Astrocyte (in vitro differentiated cells and primary cell): ENCODE measurements around the gene INTS7.

Experiments used
- EZH2 ChIP-seq: IDR thresholded peaks from 2 replicates; pipeline ENCODE4 v1.6.1; 2012; ENCODE audit warnings: mild to moderate bottlenecking, low read length, inconsistent platforms; ENCODE audit not compliant: insufficient read depth
- TF ChIP-seq, protein P1 (sequence below): IDR thresholded peaks from 2 replicates; pipeline ENCODE4 v1.5.1; 2011; ENCODE audit warnings: low read depth, mild to moderate bottlenecking, inconsistent platforms, low read length, moderate library complexity; ENCODE audit not compliant: insufficient read depth

DNA sequence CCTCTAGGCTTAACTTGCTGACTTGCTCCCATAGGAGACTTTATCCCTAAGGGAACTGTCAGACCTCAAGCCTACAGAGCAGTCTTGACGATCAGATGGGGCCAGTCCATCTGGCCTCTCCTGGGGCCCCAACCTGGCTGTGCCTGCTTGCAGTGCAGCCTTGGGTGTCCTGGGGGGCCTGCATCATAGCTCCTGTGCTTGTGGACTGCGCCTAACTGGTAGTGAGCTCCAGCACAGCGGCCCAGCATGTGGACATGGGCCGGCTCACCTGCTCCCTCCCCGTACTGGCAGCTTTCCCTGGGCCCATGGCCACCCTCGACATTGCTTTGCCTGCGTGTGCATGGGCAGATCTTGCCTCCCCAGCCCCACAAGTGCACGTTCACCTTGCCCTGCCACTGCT, 76.1 kb downstream of the INTS7 start:
- TF ChIP-seq, protein P1, sequence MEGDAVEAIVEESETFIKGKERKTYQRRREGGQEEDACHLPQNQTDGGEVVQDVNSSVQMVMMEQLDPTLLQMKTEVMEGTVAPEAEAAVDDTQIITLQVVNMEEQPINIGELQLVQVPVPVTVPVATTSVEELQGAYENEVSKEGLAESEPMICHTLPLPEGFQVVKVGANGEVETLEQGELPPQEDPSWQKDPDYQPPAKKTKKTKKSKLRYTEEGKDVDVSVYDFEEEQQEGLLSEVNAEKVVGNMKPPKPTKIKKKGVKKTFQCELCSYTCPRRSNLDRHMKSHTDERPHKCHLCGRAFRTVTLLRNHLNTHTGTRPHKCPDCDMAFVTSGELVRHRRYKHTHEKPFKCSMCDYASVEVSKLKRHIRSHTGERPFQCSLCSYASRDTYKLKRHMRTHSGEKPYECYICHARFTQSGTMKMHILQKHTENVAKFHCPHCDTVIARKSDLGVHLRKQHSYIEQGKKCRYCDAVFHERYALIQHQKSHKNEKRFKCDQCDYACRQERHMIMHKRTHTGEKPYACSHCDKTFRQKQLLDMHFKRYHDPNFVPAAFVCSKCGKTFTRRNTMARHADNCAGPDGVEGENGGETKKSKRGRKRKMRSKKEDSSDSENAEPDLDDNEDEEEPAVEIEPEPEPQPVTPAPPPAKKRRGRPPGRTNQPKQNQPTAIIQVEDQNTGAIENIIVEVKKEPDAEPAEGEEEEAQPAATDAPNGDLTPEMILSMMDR: no peak
- TF ChIP-seq EZH2: no peak
